Transverse colon (tissue), 3 donors: ENCODE measurements around the gene SARDH.

ENCODE experiments used
- EP300 ChIP-seq: sonication (generic); formaldehyde crosslinking; IDR thresholded peaks from one replicate; pipeline ENCODE4 v1.6.1; 2017; ENCODE audit warnings: antibody characterized with exemption, low read depth
- POLR2AphosphoS5 ChIP-seq, 3 donors: sonication (generic); formaldehyde crosslinking; IDR thresholded peaks; one replicate each; pipeline ENCODE4 v1.6.1; 2016; ENCODE audit warnings: antibody characterized with exemption in 3 of 3

- TF ChIP-seq EP300 (no peak), POLR2AphosphoS5 (IDR thresholded peaks at IDR 0.05) (no peak)
These were observed 47.7 kb upstream of the SARDH start for GRCh38 chr9:133785753-133786370.
